HepG2 (cell line): ENCODE measurements around the gene PTX4. TPM values are rescaled to one million over a fixed set of nuclear protein-coding genes. Genes with fewer than 3 reads are reported as not detected.

Source experiments
- AGO1 ChIP-seq: fragments of 200-400 bp; formaldehyde crosslinking; IDR thresholded peaks from 2 replicates; pipeline ENCODE4 v1.6.1; 2017; ENCODE audit warnings: mild to moderate bottlenecking, low read depth, low read length, moderate library complexity; ENCODE audit not compliant: poor library complexity, severe bottlenecking
- AKAP8 ChIP-seq: sonication (generic); formaldehyde crosslinking; IDR thresholded peaks from 2 replicates; pipeline ENCODE4 v1.5.1; 2020; ENCODE audit warnings: mild to moderate bottlenecking, missing genetic modification reagents
- FOSL1 ChIP-seq: sonication (generic); formaldehyde crosslinking; IDR thresholded peaks from 2 replicates; pipeline ENCODE4 v1.9.0; 2021; ENCODE audit warnings: missing genetic modification reagents, borderline replicate concordance
- IKZF4 ChIP-seq: sonication (generic); formaldehyde crosslinking; IDR thresholded peaks from 2 replicates; pipeline ENCODE4 v1.5.1; 2020; ENCODE audit warnings: borderline replicate concordance, mild to moderate bottlenecking, low read depth, missing genetic modification reagents; ENCODE audit errors: not compliant biosample characterization
- MTA1 ChIP-seq: sonication (generic); formaldehyde crosslinking; IDR thresholded peaks from 2 replicates; pipeline ENCODE4 v1.4.0; 2020; ENCODE audit warnings: missing genetic modification reagents, mild to moderate bottlenecking, borderline replicate concordance
- RFX1 ChIP-seq: fragments of 450-650 bp; IDR thresholded peaks from 2 replicates; pipeline ENCODE4 v1.6.1; 2017
- ZFP37 ChIP-seq: sonication (generic); formaldehyde crosslinking; IDR thresholded peaks from 2 replicates; pipeline ENCODE4 v1.4.0; 2020; ENCODE audit warnings: missing genetic modification reagents, borderline replicate concordance
- ZNF251 ChIP-seq: sonication (generic); formaldehyde crosslinking; IDR thresholded peaks from 2 replicates; pipeline ENCODE4 v1.9.0; 2021; ENCODE audit warnings: mild to moderate bottlenecking, missing genetic modification reagents
- ZNF484 ChIP-seq: sonication (generic); formaldehyde crosslinking; IDR thresholded peaks from 2 replicates; pipeline ENCODE4 v1.5.1; 2020; ENCODE audit warnings: mild to moderate bottlenecking, low read depth, missing genetic modification reagents, borderline replicate concordance
- polyA plus RNA-seq, 8 experiments: library from polyadenylated mRNA; depleted of rRNA in 3 of 8; stranded (reverse) in 7 of 8; unstranded in 1 of 8; fragments of >200 nt; fragmentation: Illumina TruSeq in 4 of 8; extraction: Trizol in 4 of 8; gene quantifications; 2 replicates each; pipeline versions ENCODE4 v1.2.1 to v1.2.3, GENCODE V29; 2011 to 2016; ENCODE audit warnings: low read depth in 4 of 8, missing spikeins in 1 of 8, mixed read lengths in 1 of 8; ENCODE audit not compliant: insufficient read depth in 1 of 8
- total RNA-seq, 5 experiments: library from RNA; depleted of rRNA; stranded (reverse); fragments of >200 nt; fragmentation: Illumina TruSeq; extraction: Trizol; gene quantifications; 2 replicates each; pipeline ENCODE4 v1.2.3, GENCODE V29; 2016; ENCODE audit warnings: low read depth in 1 of 5
- TF ChIP-seq, protein P1 (sequence below): sonication (generic); formaldehyde crosslinking; IDR thresholded peaks from 2 replicates; pipeline ENCODE4 v1.4.0; 2020; ENCODE audit warnings: mild to moderate bottlenecking, missing genetic modification reagents
- TF ChIP-seq, protein P2 (sequence below): sonication (generic); formaldehyde crosslinking; IDR thresholded peaks from 2 replicates; pipeline ENCODE4 v1.5.1; 2020; ENCODE audit warnings: mild to moderate bottlenecking, missing genetic modification reagents, borderline replicate concordance
- TF ChIP-seq, protein P3 (sequence below): sonication (generic); formaldehyde crosslinking; IDR thresholded peaks from 2 replicates; pipeline ENCODE4 v1.5.0; 2020; ENCODE audit warnings: mild to moderate bottlenecking, missing genetic modification reagents

The PTX4 gene
- total and polyA plus RNA-seq, 2 of the 13 experiments (the other 11 are each of a cell fraction or from before 2014, with no cell fraction given) = 0.04 TPM; not detected in 1

DNA sequence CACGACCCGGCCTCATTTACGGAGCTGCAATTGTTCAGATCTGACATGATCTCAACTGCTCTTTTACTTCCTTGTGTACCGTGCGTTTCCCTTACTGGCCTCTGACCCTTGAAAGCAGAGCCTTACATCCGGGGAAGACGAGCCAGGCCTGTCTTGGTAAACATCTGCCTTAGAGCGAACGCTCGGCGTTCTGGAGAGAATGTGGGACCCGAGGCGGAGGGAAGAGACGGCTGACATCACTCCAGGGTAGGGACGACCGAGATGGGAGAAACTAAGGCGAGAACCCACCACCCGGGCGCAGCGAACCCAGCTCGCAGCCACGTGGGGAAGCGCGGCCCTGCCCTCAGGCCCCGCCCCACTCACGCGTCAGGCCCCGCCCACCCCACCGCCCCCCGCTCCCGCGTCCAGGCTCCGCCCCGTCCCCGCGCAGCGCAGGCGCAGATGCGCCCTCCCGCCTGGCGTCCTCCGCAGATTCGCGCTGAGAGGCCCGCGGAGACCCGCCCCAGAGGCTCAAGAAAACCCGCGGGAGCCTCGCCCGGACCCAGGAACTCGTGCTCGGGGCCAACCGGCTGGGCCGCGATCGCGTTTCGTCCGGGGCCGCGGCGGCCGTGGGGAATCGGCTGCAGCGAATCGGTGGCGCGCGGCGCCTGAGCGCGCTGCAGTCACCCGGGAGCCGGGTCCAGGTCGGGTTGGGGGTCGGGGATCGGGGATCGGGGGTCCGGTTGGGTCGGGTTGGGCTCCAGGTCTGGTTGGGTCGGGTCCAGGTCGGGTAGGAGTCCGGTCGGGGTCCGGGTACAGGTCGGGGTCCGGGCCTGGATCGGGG is 4.4 kb upstream of the PTX4 start, which contains the start of gene TELO2 (continued):
- TF ChIP-seq IKZF4 (CRISPR knock-in tag) (peak; percentile 39), AGO1 (no peak), AKAP8 (CRISPR knock-in tag) (no peak), ZFP37 (CRISPR knock-in tag) (no peak), ZNF251 (CRISPR knock-in tag) (no peak), RFX1 (no peak), MTA1 (CRISPR knock-in tag) (no peak), ZNF484 (no peak), FOSL1 (CRISPR knock-in tag) (no peak)
- TF ChIP-seq, protein P1, sequence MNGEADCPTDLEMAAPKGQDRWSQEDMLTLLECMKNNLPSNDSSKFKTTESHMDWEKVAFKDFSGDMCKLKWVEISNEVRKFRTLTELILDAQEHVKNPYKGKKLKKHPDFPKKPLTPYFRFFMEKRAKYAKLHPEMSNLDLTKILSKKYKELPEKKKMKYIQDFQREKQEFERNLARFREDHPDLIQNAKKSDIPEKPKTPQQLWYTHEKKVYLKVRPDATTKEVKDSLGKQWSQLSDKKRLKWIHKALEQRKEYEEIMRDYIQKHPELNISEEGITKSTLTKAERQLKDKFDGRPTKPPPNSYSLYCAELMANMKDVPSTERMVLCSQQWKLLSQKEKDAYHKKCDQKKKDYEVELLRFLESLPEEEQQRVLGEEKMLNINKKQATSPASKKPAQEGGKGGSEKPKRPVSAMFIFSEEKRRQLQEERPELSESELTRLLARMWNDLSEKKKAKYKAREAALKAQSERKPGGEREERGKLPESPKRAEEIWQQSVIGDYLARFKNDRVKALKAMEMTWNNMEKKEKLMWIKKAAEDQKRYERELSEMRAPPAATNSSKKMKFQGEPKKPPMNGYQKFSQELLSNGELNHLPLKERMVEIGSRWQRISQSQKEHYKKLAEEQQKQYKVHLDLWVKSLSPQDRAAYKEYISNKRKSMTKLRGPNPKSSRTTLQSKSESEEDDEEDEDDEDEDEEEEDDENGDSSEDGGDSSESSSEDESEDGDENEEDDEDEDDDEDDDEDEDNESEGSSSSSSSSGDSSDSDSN (CRISPR knock-in tag) = no peak; the same call in 1 of the 2 replicates
- TF ChIP-seq, protein P2, sequence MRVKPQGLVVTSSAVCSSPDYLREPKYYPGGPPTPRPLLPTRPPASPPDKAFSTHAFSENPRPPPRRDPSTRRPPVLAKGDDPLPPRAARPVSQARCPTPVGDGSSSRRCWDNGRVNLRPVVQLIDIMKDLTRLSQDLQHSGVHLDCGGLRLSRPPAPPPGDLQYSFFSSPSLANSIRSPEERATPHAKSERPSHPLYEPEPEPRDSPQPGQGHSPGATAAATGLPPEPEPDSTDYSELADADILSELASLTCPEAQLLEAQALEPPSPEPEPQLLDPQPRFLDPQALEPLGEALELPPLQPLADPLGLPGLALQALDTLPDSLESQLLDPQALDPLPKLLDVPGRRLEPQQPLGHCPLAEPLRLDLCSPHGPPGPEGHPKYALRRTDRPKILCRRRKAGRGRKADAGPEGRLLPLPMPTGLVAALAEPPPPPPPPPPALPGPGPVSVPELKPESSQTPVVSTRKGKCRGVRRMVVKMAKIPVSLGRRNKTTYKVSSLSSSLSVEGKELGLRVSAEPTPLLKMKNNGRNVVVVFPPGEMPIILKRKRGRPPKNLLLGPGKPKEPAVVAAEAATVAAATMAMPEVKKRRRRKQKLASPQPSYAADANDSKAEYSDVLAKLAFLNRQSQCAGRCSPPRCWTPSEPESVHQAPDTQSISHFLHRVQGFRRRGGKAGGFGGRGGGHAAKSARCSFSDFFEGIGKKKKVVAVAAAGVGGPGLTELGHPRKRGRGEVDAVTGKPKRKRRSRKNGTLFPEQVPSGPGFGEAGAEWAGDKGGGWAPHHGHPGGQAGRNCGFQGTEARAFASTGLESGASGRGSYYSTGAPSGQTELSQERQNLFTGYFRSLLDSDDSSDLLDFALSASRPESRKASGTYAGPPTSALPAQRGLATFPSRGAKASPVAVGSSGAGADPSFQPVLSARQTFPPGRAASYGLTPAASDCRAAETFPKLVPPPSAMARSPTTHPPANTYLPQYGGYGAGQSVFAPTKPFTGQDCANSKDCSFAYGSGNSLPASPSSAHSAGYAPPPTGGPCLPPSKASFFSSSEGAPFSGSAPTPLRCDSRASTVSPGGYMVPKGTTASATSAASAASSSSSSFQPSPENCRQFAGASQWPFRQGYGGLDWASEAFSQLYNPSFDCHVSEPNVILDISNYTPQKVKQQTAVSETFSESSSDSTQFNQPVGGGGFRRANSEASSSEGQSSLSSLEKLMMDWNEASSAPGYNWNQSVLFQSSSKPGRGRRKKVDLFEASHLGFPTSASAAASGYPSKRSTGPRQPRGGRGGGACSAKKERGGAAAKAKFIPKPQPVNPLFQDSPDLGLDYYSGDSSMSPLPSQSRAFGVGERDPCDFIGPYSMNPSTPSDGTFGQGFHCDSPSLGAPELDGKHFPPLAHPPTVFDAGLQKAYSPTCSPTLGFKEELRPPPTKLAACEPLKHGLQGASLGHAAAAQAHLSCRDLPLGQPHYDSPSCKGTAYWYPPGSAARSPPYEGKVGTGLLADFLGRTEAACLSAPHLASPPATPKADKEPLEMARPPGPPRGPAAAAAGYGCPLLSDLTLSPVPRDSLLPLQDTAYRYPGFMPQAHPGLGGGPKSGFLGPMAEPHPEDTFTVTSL (CRISPR knock-in tag) = no peak; the same call in 1 of the 2 replicates
- TF ChIP-seq, protein P3, sequence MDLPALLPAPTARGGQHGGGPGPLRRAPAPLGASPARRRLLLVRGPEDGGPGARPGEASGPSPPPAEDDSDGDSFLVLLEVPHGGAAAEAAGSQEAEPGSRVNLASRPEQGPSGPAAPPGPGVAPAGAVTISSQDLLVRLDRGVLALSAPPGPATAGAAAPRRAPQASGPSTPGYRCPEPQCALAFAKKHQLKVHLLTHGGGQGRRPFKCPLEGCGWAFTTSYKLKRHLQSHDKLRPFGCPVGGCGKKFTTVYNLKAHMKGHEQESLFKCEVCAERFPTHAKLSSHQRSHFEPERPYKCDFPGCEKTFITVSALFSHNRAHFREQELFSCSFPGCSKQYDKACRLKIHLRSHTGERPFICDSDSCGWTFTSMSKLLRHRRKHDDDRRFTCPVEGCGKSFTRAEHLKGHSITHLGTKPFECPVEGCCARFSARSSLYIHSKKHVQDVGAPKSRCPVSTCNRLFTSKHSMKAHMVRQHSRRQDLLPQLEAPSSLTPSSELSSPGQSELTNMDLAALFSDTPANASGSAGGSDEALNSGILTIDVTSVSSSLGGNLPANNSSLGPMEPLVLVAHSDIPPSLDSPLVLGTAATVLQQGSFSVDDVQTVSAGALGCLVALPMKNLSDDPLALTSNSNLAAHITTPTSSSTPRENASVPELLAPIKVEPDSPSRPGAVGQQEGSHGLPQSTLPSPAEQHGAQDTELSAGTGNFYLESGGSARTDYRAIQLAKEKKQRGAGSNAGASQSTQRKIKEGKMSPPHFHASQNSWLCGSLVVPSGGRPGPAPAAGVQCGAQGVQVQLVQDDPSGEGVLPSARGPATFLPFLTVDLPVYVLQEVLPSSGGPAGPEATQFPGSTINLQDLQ = 0 out of 2 replicates have a peak, but pooled peaks have one; percentile 54
